Measurements from ENCODE around the gene WSB1. TPM values are rescaled to one million over a fixed set of nuclear protein-coding genes. Genes with fewer than 3 reads are reported as not detected.

The WSB1 gene
- total and polyA plus RNA-seq, 10 donors: 54.7 to 641 (median 408) TPM

DNA sequence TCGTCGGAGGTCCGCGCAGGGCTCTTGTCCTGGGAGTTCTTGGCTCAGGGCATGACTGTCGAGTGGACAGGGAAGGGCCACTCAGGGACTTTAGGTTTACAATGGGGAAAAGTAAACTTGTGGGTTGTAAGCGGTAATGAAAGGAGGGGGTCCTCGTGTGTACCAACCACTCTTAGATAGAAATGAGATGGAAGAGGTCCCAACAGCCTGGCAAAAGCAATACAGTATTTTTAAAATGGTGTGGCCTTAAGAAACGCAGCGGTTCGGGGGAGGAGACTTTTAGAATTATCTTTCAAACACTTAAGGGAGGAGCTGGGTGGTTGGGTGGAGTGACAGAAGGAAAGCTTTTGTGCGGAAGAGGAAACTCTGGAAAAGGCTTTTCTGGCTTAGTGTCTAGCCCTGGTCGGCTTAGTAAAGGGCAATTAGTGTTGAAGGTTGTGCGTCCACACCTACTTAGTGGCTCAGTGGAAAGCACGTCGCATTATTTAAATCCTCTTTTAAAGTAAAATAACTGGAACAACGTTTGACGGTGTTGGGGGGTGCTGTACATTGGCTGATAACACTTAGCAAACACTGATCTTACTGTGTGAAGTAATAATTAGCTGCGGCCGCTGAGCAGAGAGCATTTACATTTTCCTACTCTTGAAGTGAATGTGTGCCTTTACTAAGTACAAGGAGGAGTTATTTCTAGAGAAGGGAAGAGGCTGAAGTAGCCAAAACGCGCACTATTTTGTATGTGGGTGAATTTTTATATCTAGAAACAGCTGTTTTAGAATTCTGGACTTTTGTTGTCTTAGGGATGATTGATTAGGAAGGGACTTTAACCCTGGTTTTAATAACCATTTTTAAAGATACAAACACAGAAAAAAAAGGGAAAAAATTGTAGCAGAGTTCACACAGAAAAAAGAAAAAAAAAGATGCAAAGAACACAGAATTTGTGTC is 1.0 kb downstream of the WSB1 start:
- WGBS, 5 donors: 0 to 1% (median 0%) methylated on average over 21 of the region's 21 CpGs
- intact Hi-C loops (cut with DNase I; ENCODE audit: low total_unique reads): loop anchor here (5.0 kb wide), 1 partner anchor 48 kb away; no protein-coding TSS in a partner anchor
- H3K27ac ChIP-seq: peak overlapping the region; percentile 99 to 100 (median 100)
- no peaks in the 10 kb centered on the region for H3K27me3 ChIP-seq (replicated peaks in 1 of 7)
- H3K36me3 ChIP-seq: peaks cover 0 to 9% (median 0%) of the 10 kb centered on the region in 6 donors
- peaks cover 29 to 63% (median 54%) of the 10 kb centered on the region in 6 donors for H3K4me1 ChIP-seq
- H3K4me3 ChIP-seq: peak overlapping the region; percentile 67 to 97 (median 76)
- no peaks in the 10 kb centered on the region for H3K9me3 ChIP-seq
- no peak for DNase-seq
- TF ChIP-seq, protein P1, sequence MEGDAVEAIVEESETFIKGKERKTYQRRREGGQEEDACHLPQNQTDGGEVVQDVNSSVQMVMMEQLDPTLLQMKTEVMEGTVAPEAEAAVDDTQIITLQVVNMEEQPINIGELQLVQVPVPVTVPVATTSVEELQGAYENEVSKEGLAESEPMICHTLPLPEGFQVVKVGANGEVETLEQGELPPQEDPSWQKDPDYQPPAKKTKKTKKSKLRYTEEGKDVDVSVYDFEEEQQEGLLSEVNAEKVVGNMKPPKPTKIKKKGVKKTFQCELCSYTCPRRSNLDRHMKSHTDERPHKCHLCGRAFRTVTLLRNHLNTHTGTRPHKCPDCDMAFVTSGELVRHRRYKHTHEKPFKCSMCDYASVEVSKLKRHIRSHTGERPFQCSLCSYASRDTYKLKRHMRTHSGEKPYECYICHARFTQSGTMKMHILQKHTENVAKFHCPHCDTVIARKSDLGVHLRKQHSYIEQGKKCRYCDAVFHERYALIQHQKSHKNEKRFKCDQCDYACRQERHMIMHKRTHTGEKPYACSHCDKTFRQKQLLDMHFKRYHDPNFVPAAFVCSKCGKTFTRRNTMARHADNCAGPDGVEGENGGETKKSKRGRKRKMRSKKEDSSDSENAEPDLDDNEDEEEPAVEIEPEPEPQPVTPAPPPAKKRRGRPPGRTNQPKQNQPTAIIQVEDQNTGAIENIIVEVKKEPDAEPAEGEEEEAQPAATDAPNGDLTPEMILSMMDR (IDR thresholded peaks at IDR 0.05 in 8 of 11, conservative IDR thresholded peaks at IDR 0.05 in 3 of 11): no peak
- TF ChIP-seq POLR2A (IDR thresholded peaks at IDR 0.05) (peak in 1 of 3 donors; percentile 50), POLR2AphosphoS5 (IDR thresholded peaks at IDR 0.05) (peak in 1 of 3 donors; percentile 72)

DNA sequence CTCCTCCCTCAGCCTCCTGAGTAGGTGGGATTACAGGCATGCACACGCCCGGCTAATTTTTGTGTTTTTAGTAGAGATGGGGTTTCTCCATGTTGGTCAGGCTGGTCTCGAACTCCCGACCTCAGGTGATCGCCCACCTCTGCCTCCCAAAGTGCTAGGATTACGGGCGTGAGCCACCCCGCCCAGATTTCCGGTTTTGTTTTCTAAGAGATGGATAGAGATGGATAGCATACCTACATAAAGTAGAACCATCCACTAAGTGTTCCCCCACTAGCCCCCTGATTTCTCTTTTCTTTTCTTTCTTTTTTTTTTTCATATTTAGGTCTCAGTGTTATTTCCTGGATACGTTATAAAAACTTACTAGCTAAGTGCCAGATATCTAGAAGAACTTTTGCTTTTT is 2.0 kb downstream of the WSB1 start:
- intact Hi-C loops (cut with DNase I; ENCODE audit: low total_unique reads): no loop called here
- peak in 2 of 3 donors; percentile 7 to 19 for TF ChIP-seq POLR2AphosphoS5 (IDR thresholded peaks at IDR 0.05)
- TF ChIP-seq, protein P1 (IDR thresholded peaks at IDR 0.05 in 8 of 11, conservative IDR thresholded peaks at IDR 0.05 in 3 of 11): no peak
- no peak for TF ChIP-seq POLR2A (IDR thresholded peaks at IDR 0.05)
- H3K36me3 ChIP-seq: peaks cover 0 to 14% (median 0%) of the 10 kb centered on the region in 6 donors
- H3K27me3 ChIP-seq (replicated peaks in 1 of 7): no peaks in the 10 kb centered on the region
- H3K4me1 ChIP-seq: peaks cover 38 to 73% (median 64%) of the 10 kb centered on the region in 6 donors
- H3K27ac ChIP-seq: peak overlapping the region; percentile 6 to 100 (median 100)
- H3K4me3 ChIP-seq: peak overlapping the region; percentile 67 to 97 (median 76)
- 16 to 42% (median 32%) methylated on average over 10 of the region's 10 CpGs for WGBS, 5 donors
- no peaks in the 10 kb centered on the region for H3K9me3 ChIP-seq
- no peak for DNase-seq

DNA sequence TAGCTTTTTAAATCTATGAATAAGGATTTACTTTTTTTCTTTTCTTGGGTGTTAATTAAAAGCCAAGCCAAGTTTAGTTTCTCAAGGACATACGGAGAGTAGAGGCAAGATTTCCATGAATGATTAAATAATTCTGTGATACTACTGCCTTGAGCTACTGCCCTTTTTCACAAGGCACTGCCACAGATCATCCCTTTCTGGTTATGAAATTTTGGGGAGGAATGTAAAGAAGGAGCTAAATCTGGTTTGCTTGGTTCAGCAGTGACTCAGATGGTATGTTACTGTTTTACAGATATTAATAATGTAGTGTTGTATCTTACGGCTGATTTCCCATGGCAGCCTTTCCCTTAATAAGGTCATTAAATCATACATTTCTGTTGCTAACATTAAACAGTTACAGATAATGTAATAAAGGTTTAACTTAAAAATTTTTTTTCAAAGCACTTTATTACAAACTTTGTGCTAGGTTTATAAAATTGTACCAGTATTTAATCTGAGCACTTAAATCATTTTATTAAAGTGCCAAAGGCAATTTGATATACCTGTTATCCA is 2.6 kb downstream of the WSB1 start:
- intact Hi-C loops (cut with DNase I; ENCODE audit: low total_unique reads): no loop called here
- DNase-seq: no peak
- H3K27me3 ChIP-seq (replicated peaks in 1 of 7): no peaks in the 10 kb centered on the region
- H3K9me3 ChIP-seq: no peaks in the 10 kb centered on the region
- peaks cover 0 to 18% (median 0%) of the 10 kb centered on the region in 6 donors for H3K36me3 ChIP-seq
- TF ChIP-seq, protein P1 (IDR thresholded peaks at IDR 0.05 in 8 of 11, conservative IDR thresholded peaks at IDR 0.05 in 3 of 11): no peak
- TF ChIP-seq POLR2A (IDR thresholded peaks at IDR 0.05): no peak
- TF ChIP-seq POLR2AphosphoS5 (IDR thresholded peaks at IDR 0.05): no peak
- peak overlapping the region; percentile 67 to 97 (median 76) for H3K4me3 ChIP-seq
- 20 to 58% (median 25%) methylated on average over 2 of the region's 2 CpGs for WGBS, 5 donors
- peaks cover 43 to 78% (median 70%) of the 10 kb centered on the region in 6 donors for H3K4me1 ChIP-seq
- H3K27ac ChIP-seq: peak overlapping the region; percentile 15 to 100 (median 100)

Data from spleen (tissue), 11 donors.